ENCODE data around the gene CST2.

GRCh38 chr20:23873370-23874015 is 47.0 kb upstream of the CST2 start:
- TF ChIP-seq, protein P1, sequence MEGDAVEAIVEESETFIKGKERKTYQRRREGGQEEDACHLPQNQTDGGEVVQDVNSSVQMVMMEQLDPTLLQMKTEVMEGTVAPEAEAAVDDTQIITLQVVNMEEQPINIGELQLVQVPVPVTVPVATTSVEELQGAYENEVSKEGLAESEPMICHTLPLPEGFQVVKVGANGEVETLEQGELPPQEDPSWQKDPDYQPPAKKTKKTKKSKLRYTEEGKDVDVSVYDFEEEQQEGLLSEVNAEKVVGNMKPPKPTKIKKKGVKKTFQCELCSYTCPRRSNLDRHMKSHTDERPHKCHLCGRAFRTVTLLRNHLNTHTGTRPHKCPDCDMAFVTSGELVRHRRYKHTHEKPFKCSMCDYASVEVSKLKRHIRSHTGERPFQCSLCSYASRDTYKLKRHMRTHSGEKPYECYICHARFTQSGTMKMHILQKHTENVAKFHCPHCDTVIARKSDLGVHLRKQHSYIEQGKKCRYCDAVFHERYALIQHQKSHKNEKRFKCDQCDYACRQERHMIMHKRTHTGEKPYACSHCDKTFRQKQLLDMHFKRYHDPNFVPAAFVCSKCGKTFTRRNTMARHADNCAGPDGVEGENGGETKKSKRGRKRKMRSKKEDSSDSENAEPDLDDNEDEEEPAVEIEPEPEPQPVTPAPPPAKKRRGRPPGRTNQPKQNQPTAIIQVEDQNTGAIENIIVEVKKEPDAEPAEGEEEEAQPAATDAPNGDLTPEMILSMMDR (IDR thresholded peaks at IDR 0.05), result no peak
- TF ChIP-seq POLR2A (IDR thresholded peaks at IDR 0.05), result no peak
- no peak for TF ChIP-seq POLR2AphosphoS5 (IDR thresholded peaks at IDR 0.05)

Measured in gastroesophageal sphincter (tissue), 3 donors.